Left lobe of liver (tissue), 2 donors: ENCODE results near the gene RPS27L. TPM values are rescaled to one million over a fixed set of nuclear protein-coding genes. Genes with fewer than 3 reads are reported as not detected.
"Not testable (repeated sequence)": the region's sequence is repeated elsewhere in the genome, so short reads cannot be mapped to it uniquely, and the experiment has no call there.

Experiments used
- ATAC-seq: fragments of 200-7000 bp; cut with Tn5 transposase; one replicate; pipeline ENCODE4 v1.9.1; 2020; ENCODE audit warnings: mild to moderate bottlenecking, moderate library complexity
- DNase-seq: peaks from one replicate; pipeline ENCODE4 v3.0.0-alpha.2; 2020; ENCODE audit warnings: low spot score
- total RNA-seq: library from RNA; stranded (reverse); gene quantifications from one replicate; pipeline ENCODE4 v1.2.1, GENCODE V29; 2021
- donor health status: DM: no; HTN: no; CAD: no; lungs with moderate emphysema.
- donor health status: DM: no; HTN: yes; CAD: no.

Gene RPS27L
- total RNA-seq, 1 donor from 2014 or later: 54.6 TPM

GRCh38 chr15:63103416-63103815 lies 53.9 kb downstream of the RPS27L start:
- DNase-seq: no peak
- no peak for ATAC-seq

- ATAC-seq, DNase-seq: not testable (repeated sequence)
Measured at GRCh38 chr15:63099581-63099980, 57.7 kb downstream of the RPS27L start.

GRCh38 chr15:63098901-63099300 lies 58.4 kb downstream of the RPS27L start:
- not testable (repeated sequence) for ATAC-seq
- DNase-seq: peak; percentile 32

Other genes starting within 250 kb of the RPS27L start
- 52.6 TPM for gene TPM1, start 114.7 kb downstream of the RPS27L start, total RNA-seq
- gene LACTB, start 35.6 kb downstream of the RPS27L start, total RNA-seq: 18.8 TPM
- gene RAB8B, start 32.1 kb upstream of the RPS27L start, total RNA-seq: 6.8 TPM
- gene APH1B, start 120.1 kb upstream of the RPS27L start, total RNA-seq: 3.3 TPM
- 0.28 TPM for gene CA12, start 224.4 kb upstream of the RPS27L start, total RNA-seq